ENCODE results near the gene TMEM126A.
"Not testable (repeated sequence)": the region's sequence is repeated elsewhere in the genome, so short reads cannot be mapped to it uniquely, and the experiment has no call there.

The TMEM126A gene

GRCh38 chr11:85668157-85668556 lies 20.4 kb downstream of the TMEM126A start:
- Histone ChIP-seq H3K4me3 (ENCODE audit: insufficient read depth, low read length, poor library complexity, severe bottlenecking) (no peak overlapping the region), H3K9me2 (replicated peaks; ENCODE audit: insufficient read depth, low read length) (no peaks in the 10 kb centered on the region), H3K4me2 (ENCODE audit: low read depth, low read length, poor library complexity, severe bottlenecking) (no peak overlapping the region), H3F3A (ENCODE audit: insufficient read depth) (peaks cover 7% of the 10 kb centered on the region), H3K79me2 (ENCODE audit: insufficient read depth, low read length) (peaks cover 17% of the 10 kb centered on the region), H3K9ac (ENCODE audit: low read length) (no peak overlapping the region), H3K27me3 (ENCODE audit: low read length) (no peaks in the 10 kb centered on the region), H4K20me1 (ENCODE audit: low read depth, low read length) (peaks cover 7% of the 10 kb centered on the region; the same call in 1 of the 2 replicates), H3K36me3 (ENCODE audit: low read length) (peaks cover 5% of the 10 kb centered on the region; the same call in 1 of the 2 replicates), H3K9me3 (ENCODE audit: insufficient read depth, low read length) (no peaks in the 10 kb centered on the region), H2AFZ (ENCODE audit: low read depth, low read length, severe bottlenecking) (no peak overlapping the region), H3K27ac (ENCODE audit: low read depth, low read length) (no peak overlapping the region)
- TF ChIP-seq CTCF (IDR thresholded peaks at IDR 0.05; ENCODE audit: insufficient read depth, low read length, poor library complexity, severe bottlenecking) = no peak
- TF ChIP-seq EZH2phosphoT487 (conservative IDR thresholded peaks at IDR 0.05; ENCODE audit: low read length) = no peak

- not testable (repeated sequence) for H3K9ac ChIP-seq (ENCODE audit: low read length); H2AFZ ChIP-seq (ENCODE audit: low read depth, low read length, severe bottlenecking); H3K4me2 ChIP-seq (ENCODE audit: low read depth, low read length, poor library complexity, severe bottlenecking); H3K27me3 ChIP-seq (ENCODE audit: low read length); H3K4me3 ChIP-seq (ENCODE audit: insufficient read depth, low read length, poor library complexity, severe bottlenecking); H3K27ac ChIP-seq (ENCODE audit: low read depth, low read length); H3K9me3 ChIP-seq (ENCODE audit: insufficient read depth, low read length); H4K20me1 ChIP-seq (ENCODE audit: low read depth, low read length); H3K79me2 ChIP-seq (ENCODE audit: insufficient read depth, low read length); H3K9me2 ChIP-seq (replicated peaks; ENCODE audit: insufficient read depth, low read length); H3K36me3 ChIP-seq (ENCODE audit: low read length); H3F3A ChIP-seq (ENCODE audit: insufficient read depth)
Measured at GRCh38 chr11:85670949-85671663, 23.3 kb downstream of the TMEM126A start.

GRCh38 chr11:85672105-85672902 lies 24.5 kb downstream of the TMEM126A start:
- TF ChIP-seq EZH2phosphoT487 (conservative IDR thresholded peaks at IDR 0.05; ENCODE audit: low read length) = no peak
- Histone ChIP-seq H3K4me2 (ENCODE audit: low read depth, low read length, poor library complexity, severe bottlenecking) (no peak overlapping the region), H4K20me1 (ENCODE audit: low read depth, low read length) (no peaks in the 10 kb centered on the region), H3K36me3 (ENCODE audit: low read length) (no peaks in the 10 kb centered on the region), H3K4me3 (ENCODE audit: insufficient read depth, low read length, poor library complexity, severe bottlenecking) (no peak overlapping the region), H3K9me3 (ENCODE audit: insufficient read depth, low read length) (no peaks in the 10 kb centered on the region), H3K79me2 (ENCODE audit: insufficient read depth, low read length) (no peaks in the 10 kb centered on the region), H3K27me3 (ENCODE audit: low read length) (no peaks in the 10 kb centered on the region), H2AFZ (ENCODE audit: low read depth, low read length, severe bottlenecking) (no peak overlapping the region), H3K9ac (ENCODE audit: low read length) (no peak overlapping the region), H3F3A (ENCODE audit: insufficient read depth) (no peaks in the 10 kb centered on the region), H3K9me2 (replicated peaks; ENCODE audit: insufficient read depth, low read length) (no peaks in the 10 kb centered on the region), H3K27ac (ENCODE audit: low read depth, low read length) (no peak overlapping the region)

- no peaks in the 10 kb centered on the region for H3K36me3 ChIP-seq (ENCODE audit: low read length)
- H3K9ac ChIP-seq (ENCODE audit: low read length) = no peak overlapping the region
- no peak overlapping the region for H3K27ac ChIP-seq (ENCODE audit: low read depth, low read length)
- no peaks in the 10 kb centered on the region for H3F3A ChIP-seq (ENCODE audit: insufficient read depth)
- H4K20me1 ChIP-seq (ENCODE audit: low read depth, low read length) = no peaks in the 10 kb centered on the region
- H3K27me3 ChIP-seq (ENCODE audit: low read length) = no peaks in the 10 kb centered on the region
- no peaks in the 10 kb centered on the region for H3K79me2 ChIP-seq (ENCODE audit: insufficient read depth, low read length)
- H3K4me3 ChIP-seq (ENCODE audit: insufficient read depth, low read length, poor library complexity, severe bottlenecking) = no peak overlapping the region
- TF ChIP-seq CTCF (IDR thresholded peaks at IDR 0.05; ENCODE audit: insufficient read depth, low read length, poor library complexity, severe bottlenecking) = no peak
- no peak for TF ChIP-seq EZH2phosphoT487 (conservative IDR thresholded peaks at IDR 0.05; ENCODE audit: low read length)
- H2AFZ ChIP-seq (ENCODE audit: low read depth, low read length, severe bottlenecking) = no peak overlapping the region
- H3K9me3 ChIP-seq (ENCODE audit: insufficient read depth, low read length) = no peaks in the 10 kb centered on the region
- no peaks in the 10 kb centered on the region for H3K9me2 ChIP-seq (replicated peaks; ENCODE audit: insufficient read depth, low read length)
- H3K4me2 ChIP-seq (ENCODE audit: low read depth, low read length, poor library complexity, severe bottlenecking) = no peak overlapping the region
Measured at GRCh38 chr11:85673393-85673792, 25.6 kb downstream of the TMEM126A start.

Data from SU-DHL-6 (cell line).